Stimulated activated CD8-positive, alpha-beta memory T cell treated with anti-CD3 and anti-CD28 coated beads, Interleukin-2, amount 100 ng/mL, for 48 hours (primary cell): ENCODE results near the gene SLC22A31.
A peak's percentile ranks its signal among the peaks of the same experiment; 100 is the strongest.
"Not testable (repeated sequence)": the region's sequence is repeated elsewhere in the genome, so short reads cannot be mapped to it uniquely, and the experiment has no call there.

ENCODE experiments used
- DNase-seq, 2 donors: peaks; one replicate each; pipeline ENCODE4 v3.0.0-alpha.2; 2020; ENCODE audit warnings: low read depth in 2 of 2

SLC22A31 gene

GRCh38 chr16:89178453-89179147, 21.7 kb downstream of the SLC22A31 start:
- no peak for DNase-seq

- no peak for DNase-seq
Observed at GRCh38 chr16:89177501-89177900, 22.8 kb downstream of the SLC22A31 start.

- no peak for DNase-seq
Observed at GRCh38 chr16:89176717-89177116, 23.6 kb downstream of the SLC22A31 start.

- DNase-seq: no peak
Observed at GRCh38 chr16:89176147-89176690, 24.1 kb downstream of the SLC22A31 start.

DNA sequence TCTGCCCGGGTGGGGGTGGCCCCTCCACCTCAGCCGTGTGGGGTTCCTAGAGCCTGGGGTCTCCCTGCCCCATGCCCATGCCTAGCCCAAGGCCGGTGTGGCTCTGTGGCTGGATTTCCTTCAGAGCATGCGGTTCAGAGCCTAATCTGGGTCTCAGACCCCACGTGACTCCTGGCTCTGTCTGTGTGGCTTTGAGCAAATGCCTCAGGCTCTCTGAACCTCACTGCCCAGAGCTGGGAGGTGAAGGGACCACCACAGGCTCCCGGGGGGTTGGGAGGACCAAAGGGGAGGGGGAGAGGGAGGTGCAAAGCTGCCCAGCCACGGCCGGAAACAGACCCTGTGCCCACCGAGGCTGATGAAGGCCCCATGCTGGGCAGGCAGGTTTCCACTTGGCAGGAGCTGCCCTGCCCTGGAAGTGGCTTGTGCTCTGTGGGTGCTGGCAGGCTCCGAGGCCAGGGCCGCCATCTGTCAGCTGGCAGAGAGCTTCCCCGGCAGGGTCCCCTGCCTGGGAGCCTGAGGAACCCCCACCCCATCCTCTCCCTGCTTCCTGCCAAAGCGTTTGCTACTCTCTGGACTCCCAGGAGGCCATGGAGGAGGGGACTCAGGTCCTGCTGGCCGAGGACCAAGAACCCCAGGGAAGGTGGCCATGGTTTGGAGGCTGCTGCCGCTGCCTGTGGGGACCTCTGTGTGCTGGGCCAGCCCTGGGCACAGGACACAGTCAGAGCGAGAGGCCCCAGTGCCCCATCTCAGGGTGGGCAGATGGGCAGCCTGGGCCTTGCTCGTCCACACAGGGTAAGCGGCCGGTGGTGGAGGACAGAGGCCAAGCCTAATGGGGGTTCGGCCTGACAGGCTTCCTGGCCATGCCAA, 24.8 kb downstream of the SLC22A31 start:
- no peak for DNase-seq

DNA sequence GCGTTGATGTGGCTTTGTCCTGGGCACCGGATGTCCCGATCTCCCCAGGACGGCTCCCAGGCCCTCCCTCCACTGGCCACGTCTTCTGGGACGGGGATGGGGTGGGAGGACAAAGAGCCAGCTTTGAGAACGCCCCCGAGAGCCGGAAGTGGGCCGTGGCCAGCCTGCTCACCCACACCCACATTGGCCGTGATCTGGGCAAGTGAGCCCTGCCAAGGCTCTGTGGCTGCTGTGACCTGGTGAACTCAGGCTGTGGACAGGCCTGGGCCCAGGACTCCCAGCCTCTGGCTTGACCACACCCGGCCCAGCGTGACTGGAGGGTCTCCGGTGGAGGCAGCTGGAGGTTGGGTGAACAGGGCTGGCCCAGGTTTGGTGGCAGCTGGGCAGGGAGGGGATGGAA, 25.5 kb downstream of the SLC22A31 start:
- no peak for DNase-seq

GRCh38 chr16:89174055-89174827, 26.1 kb downstream of the SLC22A31 start:
- DNase-seq: no peak

DNA sequence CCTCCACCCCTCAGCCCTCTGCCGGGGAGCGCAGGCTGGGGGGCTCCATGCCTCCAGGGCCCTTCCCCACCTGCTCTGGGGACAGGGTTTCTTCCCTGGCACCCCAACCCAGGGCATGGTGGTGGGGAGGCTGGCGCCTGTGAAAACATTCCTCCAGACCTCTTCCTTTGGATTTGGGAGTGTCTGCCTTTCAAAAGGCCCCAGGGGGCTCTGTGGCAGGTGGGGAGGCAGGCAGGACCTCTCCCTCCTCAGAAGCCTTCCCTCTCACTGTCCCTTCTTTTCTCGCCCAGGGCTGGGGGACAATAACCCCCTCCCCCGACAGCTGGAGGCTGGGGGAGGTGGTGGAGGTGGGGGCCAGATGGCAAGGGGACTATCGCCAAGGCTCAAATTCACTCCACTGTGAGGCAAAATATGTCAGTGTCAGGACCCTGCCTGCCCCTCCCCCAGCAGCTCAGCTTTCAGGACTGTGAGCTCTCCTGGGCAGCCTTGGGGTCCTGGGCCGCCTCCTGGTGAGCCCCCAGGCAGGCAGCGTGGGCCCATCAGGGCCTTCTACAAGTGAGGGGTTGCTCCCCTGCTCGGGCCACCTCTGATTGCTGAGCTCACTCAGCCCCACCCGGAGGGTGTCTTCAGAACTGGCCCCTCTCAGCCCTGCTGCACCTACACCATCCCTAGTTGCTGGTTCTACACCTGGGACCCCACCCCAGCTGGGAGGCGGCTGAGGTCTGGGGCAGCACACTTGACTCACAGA, 27.0 kb downstream of the SLC22A31 start:
- DNase-seq: no peak

- no peak for DNase-seq
Observed at GRCh38 chr16:89172528-89173173, 27.7 kb downstream of the SLC22A31 start.

DNA sequence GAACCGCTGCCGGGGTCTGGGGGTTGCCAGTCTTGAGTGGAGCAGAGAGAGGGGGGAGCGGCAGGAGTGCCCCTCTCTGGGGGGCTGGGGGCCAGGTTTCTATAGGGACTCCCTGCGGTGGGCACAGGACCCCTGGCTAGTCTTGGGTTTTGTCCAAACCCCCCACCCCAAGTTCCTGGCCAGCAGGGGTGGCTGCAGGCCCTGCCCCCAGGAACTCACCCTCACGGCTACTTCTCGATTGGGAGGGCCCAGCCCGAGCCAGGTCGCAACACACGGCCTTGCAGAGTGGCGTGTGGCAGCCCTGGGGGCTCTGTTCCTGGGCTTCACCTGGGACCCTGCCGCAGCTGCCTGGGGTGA, 28.2 kb downstream of the SLC22A31 start:
- DNase-seq: no peak

DNA sequence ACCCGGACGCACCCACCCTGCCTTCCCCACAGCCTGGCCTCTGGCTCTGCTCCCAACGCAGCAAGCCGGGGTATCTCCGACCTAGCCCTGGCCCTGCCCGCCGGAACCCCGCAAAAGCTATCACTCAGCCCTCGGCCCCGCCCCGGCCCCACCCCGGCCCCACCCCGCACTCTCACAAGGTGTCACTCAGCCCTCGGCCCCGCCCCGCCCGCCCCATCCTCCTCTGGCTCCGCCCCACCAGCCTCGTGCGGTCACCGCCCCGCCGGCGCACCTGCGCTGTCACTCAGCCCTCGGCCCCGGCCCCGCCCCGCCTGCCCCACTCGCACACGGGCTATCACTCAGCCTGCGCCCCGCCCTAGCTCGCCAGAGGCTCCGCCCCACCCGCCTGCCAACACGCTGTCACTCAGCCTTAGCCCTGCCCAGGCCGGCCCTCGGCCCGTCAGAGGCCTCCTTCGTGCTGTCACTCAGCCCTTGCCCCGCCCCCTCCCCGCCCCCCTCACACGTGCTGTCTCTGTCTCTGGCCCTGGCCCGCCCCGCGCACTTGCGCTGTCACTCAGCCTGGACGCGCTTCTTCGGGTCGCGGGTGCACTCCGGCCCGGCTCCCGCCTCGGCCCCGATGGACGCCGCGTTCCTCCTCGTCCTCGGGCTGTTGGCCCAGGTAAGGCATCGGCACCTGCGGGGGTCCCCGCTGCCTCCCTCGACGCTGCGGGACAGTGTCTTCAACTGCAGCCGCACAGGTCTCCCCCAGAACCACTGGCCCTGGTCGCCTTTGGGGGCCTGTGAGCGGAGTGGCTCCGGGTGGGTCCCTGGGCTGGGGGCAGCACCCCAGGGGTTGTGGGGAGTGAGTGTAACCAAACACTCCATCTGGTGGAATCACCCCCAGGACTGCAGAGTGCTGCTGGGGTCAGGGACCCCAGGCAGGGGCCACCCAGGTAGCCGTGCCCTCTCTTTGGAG, 28.8 kb downstream of the SLC22A31 start, which contains the start of gene CDH15:
TSS of gene CDH15 (plus strand) at position 533 of the 955 bp plus-strand sequence. CDS start at position 617, 84 bp downstream.
- peak; percentile 89 to 95 for DNase-seq

- DNase-seq: peak in 1 of 2 donors; percentile 20
Observed at GRCh38 chr16:89170346-89171215, 29.8 kb downstream of the SLC22A31 start.

- no peak for DNase-seq
Observed at GRCh38 chr16:89169778-89170177, 30.6 kb downstream of the SLC22A31 start.

DNA sequence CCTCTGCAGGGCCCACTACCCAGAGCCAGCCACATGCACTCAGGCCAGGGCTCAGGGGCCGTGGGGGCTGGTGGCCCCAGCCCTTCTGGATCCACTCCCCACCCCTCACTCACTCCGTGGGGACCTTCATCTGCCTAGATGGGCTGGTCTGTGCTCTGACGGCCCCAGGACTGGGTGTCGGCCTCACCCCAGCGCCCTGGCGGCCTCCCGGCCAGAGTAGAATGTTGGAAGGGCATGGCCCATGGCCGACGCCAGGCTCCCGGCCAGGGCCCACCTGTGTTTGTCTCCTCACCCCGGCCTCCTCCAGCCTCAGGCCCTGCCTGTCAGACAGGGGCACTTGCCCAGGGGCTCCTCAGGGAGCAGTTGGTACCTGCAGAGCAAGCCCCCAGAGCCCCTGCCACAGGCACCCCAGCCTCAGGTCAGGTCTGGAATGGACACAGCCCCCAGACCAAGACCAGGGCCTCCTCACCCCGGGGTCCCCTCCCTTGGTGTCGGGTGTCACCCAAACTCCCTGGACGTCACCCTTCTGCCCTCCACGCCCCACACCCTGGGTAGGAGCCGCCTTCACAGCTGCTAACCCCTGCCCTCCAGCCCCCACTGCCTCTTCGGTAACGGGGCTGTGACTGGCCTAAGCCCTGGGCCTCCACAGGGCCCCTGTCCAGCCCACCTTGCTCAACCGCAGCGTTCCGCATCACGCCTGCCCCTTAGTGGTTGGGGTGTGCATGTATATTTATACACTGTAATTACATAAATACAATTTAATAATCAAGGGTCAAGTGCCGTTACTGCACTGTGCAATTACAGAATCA, 31.8 kb downstream of the SLC22A31 start:
- no peak for DNase-seq

GRCh38 chr16:89167425-89167941, 32.9 kb downstream of the SLC22A31 start:
- peak; percentile 87 to 90 for DNase-seq

DNA sequence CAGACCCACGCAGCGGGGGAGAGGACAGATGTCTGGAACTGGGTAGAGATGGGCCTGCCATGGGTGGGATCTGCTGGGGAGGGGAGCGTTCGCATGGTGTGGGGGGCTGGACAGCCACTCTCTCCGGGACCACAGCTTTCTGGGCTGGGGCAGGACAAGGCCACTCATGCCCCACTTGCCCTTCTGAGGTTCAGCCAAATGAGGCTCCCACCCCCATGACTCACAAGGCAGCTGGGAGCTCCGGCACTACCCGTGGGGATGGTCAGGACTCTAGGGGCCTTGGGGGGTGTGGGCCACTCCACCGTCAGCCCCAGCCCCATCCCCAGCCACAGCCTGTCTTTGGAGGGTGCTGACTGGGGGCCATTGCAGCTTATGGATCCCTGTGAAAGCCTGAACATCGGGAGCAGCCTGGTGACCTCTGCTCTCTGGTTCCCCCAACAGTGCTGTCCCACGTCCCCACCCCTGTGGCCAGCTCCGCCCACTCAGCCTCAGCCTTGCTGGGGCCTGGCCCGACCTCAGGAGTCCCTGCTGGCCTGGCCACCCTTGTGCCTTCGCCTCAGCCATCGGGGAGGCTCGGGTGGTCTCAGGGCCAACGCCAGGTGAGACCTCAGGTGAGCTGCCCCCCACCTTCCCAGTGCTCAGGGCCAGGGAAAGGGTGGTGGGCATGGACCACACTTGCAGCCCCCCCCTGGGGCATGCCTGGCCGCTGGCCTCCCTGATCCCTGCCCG, 33.5 kb downstream of the SLC22A31 start:
- DNase-seq: no peak

DNA sequence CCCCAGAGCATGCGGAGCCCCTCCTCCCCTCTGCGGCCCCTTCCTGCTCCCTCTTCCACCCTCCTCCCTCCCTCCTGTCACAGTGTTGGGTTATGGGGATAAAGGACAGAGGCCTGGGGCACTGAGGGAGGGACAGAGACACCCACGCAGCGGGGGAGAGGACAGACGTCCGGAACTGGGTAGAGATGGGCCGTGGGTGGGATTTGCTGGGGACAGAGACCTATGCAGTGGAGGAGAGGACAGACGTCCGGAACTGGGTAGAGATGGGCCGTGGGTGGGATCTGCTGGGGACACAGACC, 34.7 kb downstream of the SLC22A31 start:
- not testable (repeated sequence) for DNase-seq
